ENCODE results near the gene SH3D21. TPM values are rescaled to one million over a fixed set of nuclear protein-coding genes. Genes with fewer than 3 reads are reported as not detected.

SH3D21 gene
- total and polyA plus RNA-seq, 8 donors: 0.41 to 2.6 (median 0.85) TPM

DNA sequence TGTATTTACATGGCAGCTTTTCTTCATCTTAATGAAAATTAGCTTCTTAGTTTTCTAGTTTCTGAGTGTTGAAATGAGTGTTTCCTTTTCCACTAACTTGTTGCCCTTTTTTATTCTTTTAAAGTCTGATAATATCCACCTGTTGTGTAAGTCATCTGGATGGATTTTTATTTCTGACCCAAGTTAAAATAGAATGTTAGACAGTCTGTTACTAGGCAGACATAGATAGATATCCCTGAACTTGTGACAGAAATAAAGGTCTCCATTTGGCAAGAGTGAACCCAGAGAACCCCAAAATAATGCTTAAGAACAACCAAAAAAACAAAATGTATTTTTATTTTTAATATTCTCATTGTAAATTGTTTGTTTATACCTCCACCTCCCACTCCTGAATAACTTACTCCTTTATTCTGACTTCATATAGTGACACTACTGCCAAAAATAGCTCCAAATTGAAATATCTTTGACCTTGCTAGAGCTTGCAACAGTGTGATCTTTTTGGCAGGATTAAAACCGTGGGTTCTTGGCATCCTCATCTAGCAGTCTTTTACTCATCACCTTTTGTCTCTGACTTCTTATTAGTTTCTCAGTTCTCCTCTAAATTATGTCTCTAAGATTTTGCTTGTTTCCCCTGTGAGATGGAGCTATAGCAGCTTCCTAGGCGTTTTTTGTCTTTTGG, 26.9 kb upstream of the SH3D21 start:
- peaks cover 0 to 15% (median 13%) of the 10 kb centered on the region in 3 donors for H3K4me1 ChIP-seq
- H3K27me3 ChIP-seq: no peaks in the 10 kb centered on the region
- no peak overlapping the region for H3K27ac ChIP-seq
- intact Hi-C loops (cut with DNase I): no loop called here
- TF ChIP-seq, protein P1, sequence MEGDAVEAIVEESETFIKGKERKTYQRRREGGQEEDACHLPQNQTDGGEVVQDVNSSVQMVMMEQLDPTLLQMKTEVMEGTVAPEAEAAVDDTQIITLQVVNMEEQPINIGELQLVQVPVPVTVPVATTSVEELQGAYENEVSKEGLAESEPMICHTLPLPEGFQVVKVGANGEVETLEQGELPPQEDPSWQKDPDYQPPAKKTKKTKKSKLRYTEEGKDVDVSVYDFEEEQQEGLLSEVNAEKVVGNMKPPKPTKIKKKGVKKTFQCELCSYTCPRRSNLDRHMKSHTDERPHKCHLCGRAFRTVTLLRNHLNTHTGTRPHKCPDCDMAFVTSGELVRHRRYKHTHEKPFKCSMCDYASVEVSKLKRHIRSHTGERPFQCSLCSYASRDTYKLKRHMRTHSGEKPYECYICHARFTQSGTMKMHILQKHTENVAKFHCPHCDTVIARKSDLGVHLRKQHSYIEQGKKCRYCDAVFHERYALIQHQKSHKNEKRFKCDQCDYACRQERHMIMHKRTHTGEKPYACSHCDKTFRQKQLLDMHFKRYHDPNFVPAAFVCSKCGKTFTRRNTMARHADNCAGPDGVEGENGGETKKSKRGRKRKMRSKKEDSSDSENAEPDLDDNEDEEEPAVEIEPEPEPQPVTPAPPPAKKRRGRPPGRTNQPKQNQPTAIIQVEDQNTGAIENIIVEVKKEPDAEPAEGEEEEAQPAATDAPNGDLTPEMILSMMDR (IDR thresholded peaks at IDR 0.05): no peak
- 12% methylated on average over 2 of the region's 2 CpGs for WGBS, 2 donors
- no peaks in the 10 kb centered on the region for H3K9me3 ChIP-seq
- no peak overlapping the region for H3K4me3 ChIP-seq
- peak; percentile 18 to 49 (median 41) for ATAC-seq
- no peak for DNase-seq
- no peak for FAIRE-seq
- peaks cover 0 to 12% (median 4%) of the 10 kb centered on the region in 3 donors for H3K36me3 ChIP-seq

GRCh38 chr1:36279789-36280296, 26.3 kb upstream of the SH3D21 start:
- ATAC-seq (peak in 2 of 4 donors; percentile 15 to 33), FAIRE-seq (no peak), DNase-seq (no peak)
- H3K9me3 ChIP-seq: no peaks in the 10 kb centered on the region
- intact Hi-C loops (cut with DNase I): loop anchor here in 1 of 3 donors (10.0 kb wide), 1 partner anchor 185 kb away; no protein-coding TSS in a partner anchor
- peaks cover 0 to 15% (median 13%) of the 10 kb centered on the region in 3 donors for H3K4me1 ChIP-seq
- peaks cover 0 to 12% (median 4%) of the 10 kb centered on the region in 3 donors for H3K36me3 ChIP-seq
- 38 to 43% methylated on average over 7 of the region's 7 CpGs for WGBS, 2 donors
- TF ChIP-seq, protein P1 (IDR thresholded peaks at IDR 0.05): no peak
- no peak overlapping the region for H3K27ac ChIP-seq
- H3K27me3 ChIP-seq: no peaks in the 10 kb centered on the region
- H3K4me3 ChIP-seq: no peak overlapping the region

- WGBS, 2 donors: 39 to 43% methylated on average over 1 of the region's 1 CpG
- Histone ChIP-seq H3K4me1 (peaks cover 0 to 11% (median 8%) of the 10 kb centered on the region in 3 donors), H3K27me3 (no peaks in the 10 kb centered on the region), H3K9me3 (no peaks in the 10 kb centered on the region), H3K4me3 (no peak overlapping the region), H3K36me3 (peaks cover 0 to 39% (median 22%) of the 10 kb centered on the region in 3 donors), H3K27ac (no peak overlapping the region)
- FAIRE-seq (no peak), ATAC-seq (no peak), DNase-seq (no peak)
- intact Hi-C loops (cut with DNase I): loop anchor here in 1 of 3 donors (10.0 kb wide), 1 partner anchor 189 kb away; no protein-coding TSS in a partner anchor
- TF ChIP-seq, protein P1 (IDR thresholded peaks at IDR 0.05): no peak
Observed at GRCh38 chr1:36284061-36284460, 22.1 kb upstream of the SH3D21 start.

DNA sequence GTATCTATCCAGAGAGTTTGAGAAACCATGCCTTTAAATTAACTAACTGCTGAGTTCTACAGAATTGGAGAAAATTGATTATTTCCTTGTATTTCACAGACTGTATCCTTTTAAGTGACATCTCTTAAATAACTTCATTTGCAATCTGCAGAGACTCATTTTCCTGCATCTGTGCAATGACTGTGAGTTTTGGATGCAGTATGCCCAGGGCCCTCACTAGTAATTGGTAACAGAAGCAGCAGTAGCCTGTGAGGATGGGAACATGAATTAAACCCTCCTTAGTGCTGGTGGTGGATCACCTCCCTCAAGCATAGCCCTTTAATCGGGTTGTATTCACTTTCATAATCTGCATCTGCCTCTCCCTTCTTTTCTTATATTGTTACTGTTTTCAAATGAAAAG, 21.7 kb upstream of the SH3D21 start:
- WGBS, 2 donors: 64 to 90% methylated on average over 1 of the region's 1 CpG

More for the DNA sequence above, 21.7 kb upstream of the SH3D21 start:
- FAIRE-seq (no peak), ATAC-seq (no peak), DNase-seq (no peak)
- TF ChIP-seq, protein P1 (IDR thresholded peaks at IDR 0.05): no peak
- H3K4me3 ChIP-seq: no peak overlapping the region
- intact Hi-C loops (cut with DNase I): loop anchor here in 1 of 3 donors (10.0 kb wide), 1 partner anchor 190 kb away; no protein-coding TSS in a partner anchor
- H3K4me1 ChIP-seq: peaks cover 0 to 6% (median 4%) of the 10 kb centered on the region in 3 donors
- H3K9me3 ChIP-seq: no peaks in the 10 kb centered on the region
- H3K36me3 ChIP-seq: peaks cover 0 to 43% (median 25%) of the 10 kb centered on the region in 3 donors
- H3K27me3 ChIP-seq: no peaks in the 10 kb centered on the region
- no peak overlapping the region for H3K27ac ChIP-seq
